NCI-H226 (cell line): Measurements from ENCODE around the gene DENND2C.

ENCODE experiments used
- DNase-seq: peaks from one replicate; pipeline ENCODE4 v3.0.0-alpha.2; 2015

DENND2C gene

GRCh38 chr1:114535401-114535800 is 134.4 kb downstream of the DENND2C start:
- DNase-seq, result no peak
